LNCaP clone FGC (cell line): ENCODE results near the gene USP47.

Experiments
- DNase-seq: peaks from one replicate; pipeline ENCODE4 v3.0.0-alpha.2; 2011; ENCODE audit warnings: low read depth
- H3K4me3 ChIP-seq: 2 replicates; pipeline ENCODE4 v1.5.1; 2011; ENCODE audit warnings: mild to moderate bottlenecking, low read depth, low read length, control low read depth
- TF ChIP-seq, protein P1 (sequence below): IDR thresholded peaks from 2 replicates; pipeline ENCODE4 v1.5.1; 2012; ENCODE audit warnings: mild to moderate bottlenecking; ENCODE audit not compliant: control insufficient read depth, insufficient read depth; ENCODE audit errors: extremely low read depth

USP47 gene

DNA sequence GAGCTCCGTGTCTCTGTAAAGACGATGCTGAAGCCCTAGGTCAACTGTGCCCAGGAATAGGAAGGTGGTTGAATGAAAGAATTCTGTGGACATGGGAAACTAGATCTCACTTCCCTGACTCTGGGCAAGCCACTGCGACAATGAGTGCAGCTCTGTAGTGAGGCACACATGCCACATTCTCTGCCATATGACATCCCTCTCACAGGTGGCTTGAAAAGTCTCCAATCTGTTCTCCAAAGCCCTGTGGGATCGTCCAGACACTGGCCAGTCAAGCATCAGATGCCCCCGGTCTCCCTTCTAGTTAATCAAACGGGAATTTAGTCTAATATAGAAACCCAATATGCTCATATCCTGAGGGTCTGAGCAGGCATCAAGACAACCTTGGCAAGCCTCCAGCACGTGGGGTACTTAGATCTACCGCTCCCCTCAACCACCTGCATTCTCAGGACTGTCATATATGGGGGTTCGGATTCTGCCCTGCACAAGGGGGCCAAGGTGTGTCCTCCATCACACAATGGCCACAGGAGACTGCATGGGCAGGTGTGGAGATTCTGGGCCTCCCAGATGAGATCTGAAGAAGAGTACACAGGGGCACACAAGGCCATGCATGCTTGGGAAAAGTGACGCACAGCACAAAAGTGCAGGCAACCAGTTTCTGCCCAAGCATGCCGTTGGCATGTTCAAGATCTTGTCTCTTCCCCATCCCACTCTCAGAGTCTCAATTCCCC is 154.7 kb downstream of the USP47 start:
- TF ChIP-seq, protein P1, sequence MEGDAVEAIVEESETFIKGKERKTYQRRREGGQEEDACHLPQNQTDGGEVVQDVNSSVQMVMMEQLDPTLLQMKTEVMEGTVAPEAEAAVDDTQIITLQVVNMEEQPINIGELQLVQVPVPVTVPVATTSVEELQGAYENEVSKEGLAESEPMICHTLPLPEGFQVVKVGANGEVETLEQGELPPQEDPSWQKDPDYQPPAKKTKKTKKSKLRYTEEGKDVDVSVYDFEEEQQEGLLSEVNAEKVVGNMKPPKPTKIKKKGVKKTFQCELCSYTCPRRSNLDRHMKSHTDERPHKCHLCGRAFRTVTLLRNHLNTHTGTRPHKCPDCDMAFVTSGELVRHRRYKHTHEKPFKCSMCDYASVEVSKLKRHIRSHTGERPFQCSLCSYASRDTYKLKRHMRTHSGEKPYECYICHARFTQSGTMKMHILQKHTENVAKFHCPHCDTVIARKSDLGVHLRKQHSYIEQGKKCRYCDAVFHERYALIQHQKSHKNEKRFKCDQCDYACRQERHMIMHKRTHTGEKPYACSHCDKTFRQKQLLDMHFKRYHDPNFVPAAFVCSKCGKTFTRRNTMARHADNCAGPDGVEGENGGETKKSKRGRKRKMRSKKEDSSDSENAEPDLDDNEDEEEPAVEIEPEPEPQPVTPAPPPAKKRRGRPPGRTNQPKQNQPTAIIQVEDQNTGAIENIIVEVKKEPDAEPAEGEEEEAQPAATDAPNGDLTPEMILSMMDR, result no peak
- DNase-seq, result no peak
- H3K4me3 ChIP-seq, result no peak overlapping the region

DNA sequence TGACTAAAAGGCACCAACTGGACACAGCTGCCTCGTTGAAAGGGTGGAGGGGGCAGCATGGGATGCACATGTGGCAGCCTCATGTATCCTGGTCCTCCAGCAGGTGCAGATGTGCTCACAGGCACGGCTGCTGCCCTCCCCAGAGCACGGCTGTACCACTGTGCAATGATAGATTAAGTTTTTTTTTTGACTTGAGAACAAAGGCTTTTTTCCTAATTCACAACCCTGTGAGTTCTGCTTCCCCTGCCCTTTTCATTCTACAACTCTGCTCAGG is 155.2 kb downstream of the USP47 start:
- no peak overlapping the region for H3K4me3 ChIP-seq
- TF ChIP-seq, protein P1, result no peak
- DNase-seq, result no peak

DNA sequence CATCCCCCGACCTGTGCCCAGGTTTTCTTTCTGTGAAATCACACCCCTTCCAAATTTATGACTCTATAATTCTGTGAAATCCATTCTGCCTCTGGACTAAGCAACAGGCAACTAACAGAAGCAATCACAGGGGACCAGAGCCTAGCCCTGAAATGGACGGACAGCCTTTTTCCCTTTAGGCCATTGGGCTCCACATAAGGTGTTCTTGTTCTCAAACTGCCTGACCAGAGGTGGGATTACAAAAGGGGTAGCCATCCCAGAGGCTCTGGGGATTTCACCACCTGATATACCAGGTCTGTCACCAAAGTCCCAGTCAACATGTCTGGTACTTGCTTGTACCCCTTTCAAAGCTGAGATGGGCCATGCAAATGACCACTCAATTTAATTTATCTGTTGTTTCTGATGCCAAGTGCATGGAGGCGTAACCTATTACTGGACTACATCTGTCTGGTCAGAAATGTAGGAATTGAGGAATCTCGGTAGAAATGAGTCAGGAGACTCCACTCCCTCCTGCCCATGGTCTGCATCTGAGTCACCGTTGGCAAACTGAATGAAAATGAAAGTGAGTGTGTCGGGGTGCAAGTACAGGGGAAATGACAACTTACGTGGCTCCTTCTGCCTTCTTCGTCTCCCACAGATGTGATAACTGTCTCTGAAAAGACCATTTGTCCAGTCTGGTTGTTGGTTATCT is 156.5 kb downstream of the USP47 start:
- TF ChIP-seq, protein P1, result no peak
- H3K4me3 ChIP-seq, result no peak overlapping the region
- DNase-seq, result no peak

DNA sequence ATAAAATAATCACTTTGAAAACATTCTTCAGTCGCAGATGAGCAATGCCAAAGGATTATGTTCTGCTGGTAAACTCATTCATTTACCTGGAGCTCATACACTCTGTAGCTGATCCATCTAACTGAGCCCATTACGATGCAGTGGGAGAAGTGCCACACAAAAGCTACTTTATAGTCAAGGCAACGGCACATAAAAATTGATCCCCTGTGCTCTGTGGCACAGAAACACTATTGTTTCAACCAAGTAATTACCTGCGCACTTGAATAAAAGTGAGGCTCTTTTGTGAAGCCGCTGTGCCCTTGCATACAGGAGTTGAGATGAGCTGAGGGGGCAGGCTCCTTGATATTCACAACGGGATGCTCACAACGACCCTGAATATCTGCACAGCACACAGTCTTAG is 159.4 kb downstream of the USP47 start:
- DNase-seq, result no peak
- no peak overlapping the region for H3K4me3 ChIP-seq
- TF ChIP-seq, protein P1, result no peak

DNA sequence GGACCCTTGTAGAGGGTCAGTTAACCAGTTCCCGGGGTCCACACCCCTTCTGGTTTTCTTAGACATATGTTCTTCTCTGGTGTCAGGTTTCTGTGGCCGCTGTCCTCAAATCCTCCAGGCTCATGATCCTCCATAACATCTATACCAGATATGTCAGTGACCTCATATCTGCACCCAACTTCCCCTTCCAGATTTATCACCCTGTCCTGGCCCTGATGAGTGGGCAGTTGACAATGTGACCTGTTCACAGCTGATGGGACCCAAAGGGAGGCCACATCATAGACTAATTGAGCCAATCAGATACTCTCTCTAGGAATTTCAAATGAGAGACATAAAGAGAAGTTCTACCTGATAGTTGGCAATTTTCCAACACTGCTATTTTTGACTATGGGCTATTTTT is 161.6 kb downstream of the USP47 start:
- H3K4me3 ChIP-seq, result no peak overlapping the region
- TF ChIP-seq, protein P1, result no peak
- no peak for DNase-seq

DNA sequence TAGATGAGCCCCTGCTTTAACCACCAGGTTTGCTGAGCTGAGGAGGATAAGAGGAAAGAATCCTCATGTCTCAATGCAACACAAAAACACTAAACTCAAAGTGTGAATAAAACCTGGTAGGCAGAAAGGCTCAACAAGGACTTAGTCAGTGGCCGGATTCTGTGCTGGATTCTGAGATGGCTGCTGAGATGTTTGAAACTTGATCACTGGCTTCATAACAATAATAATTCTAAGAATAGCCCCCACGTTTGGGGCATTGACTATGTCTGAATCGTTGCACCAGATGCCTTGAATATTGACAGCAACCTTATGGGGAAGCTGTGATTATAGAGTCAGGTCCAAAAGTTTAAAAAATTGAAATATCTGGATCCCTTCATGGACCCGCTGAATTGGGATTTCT is 162.0 kb downstream of the USP47 start:
- no peak overlapping the region for H3K4me3 ChIP-seq
- DNase-seq, result no peak
- TF ChIP-seq, protein P1, result no peak

DNA sequence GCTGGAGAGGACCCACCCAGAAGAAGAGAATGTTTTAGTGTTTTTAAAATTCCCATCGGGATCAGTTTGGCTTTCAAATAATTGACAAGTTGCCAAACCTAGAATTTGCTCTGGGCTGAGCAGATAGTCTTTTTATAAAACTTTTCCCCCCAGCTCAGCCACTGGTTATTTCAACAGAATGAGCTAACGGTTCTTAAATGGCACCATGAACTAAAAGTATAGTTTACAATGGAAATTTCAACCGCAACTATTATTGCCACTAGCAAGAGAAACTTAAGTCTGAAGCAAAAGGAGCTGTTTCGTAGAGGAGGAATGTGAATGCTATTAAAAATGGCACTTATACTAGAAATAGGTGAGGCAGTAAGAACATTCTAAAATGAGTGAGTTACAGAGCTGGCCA is 163.3 kb downstream of the USP47 start:
- TF ChIP-seq, protein P1, result no peak
- no peak overlapping the region for H3K4me3 ChIP-seq
- no peak for DNase-seq
